Fibroblast of skin of left biceps (primary cell): ENCODE measurements around the gene PDYN.
"Not testable (repeated sequence)": the region's sequence is repeated elsewhere in the genome, so short reads cannot be mapped to it uniquely, and the experiment has no call there.

Experiments
- DNase-seq, 2 experiments: peaks; one replicate each; pipeline ENCODE4 v3.0.0-alpha.2; 2013; ENCODE audit warnings: low read depth in 2 of 2

Gene PDYN

DNA sequence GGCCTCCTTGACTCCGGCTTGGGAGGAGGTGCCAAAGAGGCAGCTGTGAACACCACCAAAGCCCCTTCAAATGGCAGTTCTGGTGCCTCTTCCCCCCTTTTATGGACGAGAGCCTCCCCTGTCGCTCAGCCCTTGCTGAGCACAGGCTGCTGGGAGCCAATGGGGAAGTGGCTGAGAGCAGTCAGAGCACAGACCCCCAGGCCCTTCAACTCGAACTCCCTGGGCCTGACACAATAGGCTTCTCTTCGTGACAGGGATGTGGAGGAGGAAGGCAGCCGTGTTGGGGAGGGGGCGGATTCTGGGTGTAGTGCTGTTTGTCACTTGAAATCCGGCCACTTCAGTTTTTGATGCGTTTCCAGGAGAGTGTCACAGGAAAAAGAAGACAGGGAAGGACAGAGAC is at the start of gene PDYN:
TSS of gene PDYN (minus strand) at position 73 of the 400 bp plus-strand sequence. CDS start 10,974 bp downstream, outside the sequence.
- no peak for DNase-seq

DNA sequence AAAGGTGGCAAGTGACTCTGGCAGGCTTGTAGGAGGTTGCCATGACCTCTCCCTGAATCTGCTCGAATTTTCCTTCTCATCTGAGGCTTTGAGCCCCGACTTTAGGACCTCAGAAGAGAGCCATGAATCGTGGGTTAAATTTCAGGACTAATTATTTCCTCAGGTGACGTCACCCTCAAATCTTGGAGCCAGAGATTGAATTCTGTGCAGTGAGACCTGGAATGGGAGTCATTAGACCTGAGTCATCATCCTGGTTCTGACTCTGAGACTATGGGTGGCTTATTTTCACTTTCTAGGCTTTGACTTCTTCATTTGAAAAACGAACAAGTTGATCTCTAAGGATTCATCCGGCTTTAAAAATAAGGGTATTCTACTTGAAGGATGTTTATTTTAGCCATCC is 48.5 kb upstream of the PDYN start:
- peak; percentile 3 for DNase-seq

DNA sequence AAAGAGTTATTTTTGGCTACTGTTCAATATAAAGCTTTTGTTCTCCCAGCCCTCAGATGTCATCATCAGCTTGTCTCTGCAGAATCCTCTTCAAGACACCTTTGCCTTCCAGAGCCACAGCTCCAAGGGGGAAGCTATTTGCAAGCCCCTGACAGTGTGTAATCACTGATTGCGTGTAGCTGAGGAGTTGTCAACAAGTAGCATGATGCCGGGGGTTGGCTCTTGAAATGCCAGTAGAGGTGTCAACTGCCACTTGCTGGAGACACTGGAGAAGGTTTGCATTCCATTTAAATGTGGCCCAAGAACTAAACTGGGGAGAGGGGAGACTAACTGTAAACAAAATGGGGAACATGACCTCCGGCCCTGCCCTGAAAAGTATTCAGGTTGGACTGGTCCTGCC is 44.3 kb upstream of the PDYN start:
- DNase-seq = no peak

DNA sequence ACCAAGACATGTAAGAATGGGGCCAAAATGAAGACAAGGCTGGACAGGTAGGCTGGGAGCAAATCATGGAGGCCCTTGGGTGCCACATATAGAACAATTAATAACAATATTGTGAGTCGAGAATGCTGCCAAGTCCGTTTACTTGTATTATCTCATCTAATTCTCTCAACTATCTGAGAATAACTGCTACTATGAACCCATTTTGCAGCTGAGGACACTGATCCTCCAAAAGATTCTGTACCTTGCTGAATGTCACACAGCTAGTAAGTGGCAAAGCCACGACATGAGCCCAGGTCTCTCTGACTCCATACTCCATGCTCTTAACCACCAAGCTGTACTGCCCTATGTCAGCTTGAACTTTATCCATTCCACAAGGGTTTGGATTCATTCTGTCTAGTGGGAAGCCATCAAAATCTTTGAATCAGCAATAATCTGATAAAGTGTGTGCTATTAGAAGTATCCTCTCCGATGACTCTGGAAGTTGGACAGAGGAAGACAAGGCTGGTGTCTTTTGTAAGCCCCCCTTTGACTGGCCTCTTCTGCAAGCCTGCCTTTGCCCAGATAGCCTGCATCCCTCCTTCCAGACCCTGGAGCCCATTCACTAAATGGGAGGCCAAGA is 43.5 kb upstream of the PDYN start:
- no peak for DNase-seq

DNA sequence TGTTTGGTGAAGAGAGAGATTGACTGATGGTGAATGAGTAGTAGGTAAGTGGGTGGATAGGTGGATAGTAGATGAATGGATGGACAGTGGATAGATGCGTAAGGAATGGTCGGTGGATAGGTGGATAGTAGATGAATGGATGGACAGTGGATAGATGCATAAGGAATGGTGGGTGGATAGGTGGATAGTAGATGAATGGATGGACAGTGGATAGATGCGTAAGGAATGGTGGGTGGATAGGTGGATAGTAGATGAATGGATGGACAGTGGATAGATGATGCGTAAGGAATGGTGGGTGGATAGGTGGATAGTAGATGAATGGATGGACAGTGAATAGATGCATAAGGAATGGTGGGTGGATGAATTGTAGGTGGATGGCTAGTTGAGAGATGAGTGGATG is 42.5 kb upstream of the PDYN start:
- DNase-seq = not testable (repeated sequence)

DNA sequence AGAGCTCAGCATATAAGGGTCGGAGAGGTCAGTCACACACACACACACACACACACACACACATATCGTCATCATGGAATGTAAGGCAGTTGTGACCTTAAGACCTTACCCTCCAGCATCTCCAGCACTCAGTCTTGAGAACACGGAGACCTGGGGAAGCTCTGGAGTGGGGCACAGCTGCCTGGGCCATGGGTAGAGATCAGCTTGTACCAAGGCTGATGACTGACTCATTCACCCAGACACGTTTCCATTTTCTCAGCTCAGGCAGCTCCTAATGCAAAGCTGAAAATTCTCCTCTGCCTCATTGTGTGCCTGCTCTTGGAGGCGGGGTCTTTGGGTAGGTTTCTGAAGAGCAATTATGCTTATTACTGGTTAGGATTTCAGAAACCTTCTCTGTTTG is 38.3 kb upstream of the PDYN start:
- no peak for DNase-seq

DNA sequence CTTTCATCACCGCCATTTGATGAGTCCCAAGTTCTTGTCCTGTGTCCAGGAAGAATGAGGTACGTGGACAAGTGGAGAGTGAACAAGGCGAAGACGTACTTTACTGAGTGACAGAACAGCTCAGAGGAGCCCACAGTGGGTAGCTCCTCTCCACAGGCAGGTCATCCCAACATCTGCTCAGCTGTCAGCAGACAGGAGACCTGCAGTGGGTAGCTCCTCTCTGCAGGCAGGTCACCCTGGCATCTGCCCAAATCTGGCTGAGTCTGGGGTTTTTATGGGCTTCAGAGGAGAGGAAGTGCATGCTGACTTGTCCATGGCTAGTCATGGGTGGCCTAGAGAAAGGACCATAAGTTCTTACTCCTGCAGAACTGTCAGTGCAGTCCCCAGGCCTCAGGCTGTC is 32.7 kb upstream of the PDYN start:
- no peak for DNase-seq

DNA sequence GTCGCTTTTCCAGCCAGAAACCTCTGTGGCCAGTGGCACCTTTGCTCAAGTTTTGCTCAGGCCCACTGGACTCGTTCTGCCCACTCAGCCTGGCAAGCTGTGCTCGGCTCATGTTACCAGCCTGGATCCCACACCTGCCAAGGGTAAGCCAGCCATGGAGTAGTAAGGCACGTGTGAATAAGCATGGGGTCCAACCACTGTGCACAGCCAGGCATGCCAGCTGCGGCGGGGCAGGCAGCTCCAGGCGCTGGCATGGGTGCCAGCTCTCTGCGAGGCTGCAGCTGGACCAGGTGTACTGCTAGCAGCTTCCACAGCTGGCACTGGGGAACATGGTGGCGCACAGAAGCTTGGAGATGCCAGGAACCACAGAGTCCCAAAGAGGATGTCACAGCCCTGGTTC is 32.1 kb upstream of the PDYN start:
- DNase-seq = no peak

DNA sequence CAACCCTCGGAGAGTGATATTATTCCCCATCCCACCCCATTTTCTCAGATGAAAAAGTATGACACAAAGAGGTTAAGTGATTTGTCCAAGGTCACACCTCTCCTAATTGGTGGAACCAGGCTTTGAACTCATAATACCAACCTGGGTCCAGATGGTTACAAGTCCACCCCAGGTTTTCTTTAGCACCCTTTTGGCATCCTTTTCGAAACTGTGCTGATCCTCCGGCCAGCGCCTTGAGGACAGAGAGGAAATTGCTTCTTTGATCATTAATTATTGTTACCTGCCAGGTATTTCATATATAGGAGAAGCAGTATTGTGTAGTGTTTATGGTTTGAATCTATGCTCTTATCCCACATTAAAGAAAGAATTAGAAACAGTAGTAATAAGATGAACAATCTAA is 29.3 kb upstream of the PDYN start:
- no peak for DNase-seq

DNA sequence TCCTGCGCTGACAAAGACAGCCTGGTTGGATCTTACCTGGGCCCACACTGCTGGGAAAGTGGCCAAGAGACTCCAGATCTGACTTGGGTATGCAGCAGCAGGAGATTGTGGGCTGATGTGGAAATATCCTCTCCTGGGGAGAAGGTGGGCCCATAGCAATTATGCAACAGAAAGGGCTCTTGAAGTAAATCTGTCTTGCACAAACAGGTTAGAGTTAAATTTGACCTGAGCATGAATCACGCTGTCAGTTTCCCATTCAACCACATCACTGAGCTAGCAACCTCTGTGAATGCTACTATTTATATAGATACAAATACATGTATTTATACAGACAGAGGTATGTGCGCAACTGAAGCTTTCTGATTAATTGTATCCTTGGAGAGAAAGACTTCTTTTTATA is 28.3 kb upstream of the PDYN start:
- DNase-seq = no peak

DNA sequence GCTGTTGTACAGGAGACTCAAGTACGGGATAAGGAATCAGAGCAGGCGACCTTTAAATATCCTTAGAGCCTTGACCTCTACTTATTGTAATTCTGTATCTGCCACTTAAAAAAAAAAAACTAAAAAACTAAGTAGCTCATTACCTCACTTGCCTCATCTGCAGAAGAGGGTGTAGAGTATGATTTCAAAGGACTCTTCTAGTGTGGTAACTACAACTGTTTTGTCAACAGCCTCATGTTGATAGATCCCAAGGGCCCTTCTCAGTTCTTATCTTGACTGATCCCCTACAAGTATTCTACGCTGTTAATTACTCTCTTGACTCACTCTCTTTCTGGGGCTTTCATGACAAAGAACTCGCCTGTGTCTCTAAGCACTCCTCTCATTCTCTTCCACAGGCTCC is 16.7 kb upstream of the PDYN start:
- no peak for DNase-seq

DNA sequence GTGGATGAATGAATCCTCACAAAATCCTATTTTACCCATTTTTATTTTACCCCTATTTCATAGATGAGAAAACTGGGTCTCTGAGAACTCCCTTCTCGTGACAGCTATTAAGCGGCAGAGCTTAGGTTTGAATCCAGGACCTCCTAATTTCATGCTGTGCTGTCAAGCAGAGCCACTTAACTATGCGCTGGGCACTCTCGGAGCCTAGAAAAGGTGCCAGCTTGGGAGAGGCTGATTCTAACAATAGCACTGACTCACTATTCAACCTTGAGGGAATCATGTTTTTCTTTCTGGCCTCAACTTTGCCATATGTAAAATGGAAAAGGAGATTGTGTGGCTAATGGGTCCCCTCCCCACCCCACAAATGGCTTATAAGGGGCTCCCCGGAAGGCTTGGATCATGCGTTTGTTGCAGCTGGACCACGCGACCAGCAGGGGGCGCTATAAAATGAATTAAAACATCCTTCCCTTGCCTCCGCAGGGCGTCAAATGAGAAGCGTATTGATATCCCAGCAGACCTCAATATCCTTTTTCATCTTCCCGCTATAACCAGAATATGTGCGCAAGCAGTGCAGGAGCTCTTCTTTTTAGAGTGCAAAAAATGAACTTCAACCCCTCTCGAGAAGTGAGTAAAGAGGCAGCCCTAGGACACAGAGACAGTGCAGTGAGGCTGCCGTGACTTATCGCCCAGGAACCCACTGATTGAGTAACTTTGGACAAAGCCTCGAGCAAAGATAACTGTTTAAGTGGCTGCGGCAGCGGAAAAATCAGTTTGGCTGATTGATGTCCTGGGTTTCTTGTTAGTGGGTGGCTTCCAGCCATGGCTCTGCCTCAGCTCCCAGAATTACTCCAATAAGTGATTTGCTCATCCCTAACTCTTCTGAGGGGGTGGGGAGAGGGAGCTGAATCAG is 12.8 kb upstream of the PDYN start:
- peak in 1 of 2 experiments; percentile 3 for DNase-seq

DNA sequence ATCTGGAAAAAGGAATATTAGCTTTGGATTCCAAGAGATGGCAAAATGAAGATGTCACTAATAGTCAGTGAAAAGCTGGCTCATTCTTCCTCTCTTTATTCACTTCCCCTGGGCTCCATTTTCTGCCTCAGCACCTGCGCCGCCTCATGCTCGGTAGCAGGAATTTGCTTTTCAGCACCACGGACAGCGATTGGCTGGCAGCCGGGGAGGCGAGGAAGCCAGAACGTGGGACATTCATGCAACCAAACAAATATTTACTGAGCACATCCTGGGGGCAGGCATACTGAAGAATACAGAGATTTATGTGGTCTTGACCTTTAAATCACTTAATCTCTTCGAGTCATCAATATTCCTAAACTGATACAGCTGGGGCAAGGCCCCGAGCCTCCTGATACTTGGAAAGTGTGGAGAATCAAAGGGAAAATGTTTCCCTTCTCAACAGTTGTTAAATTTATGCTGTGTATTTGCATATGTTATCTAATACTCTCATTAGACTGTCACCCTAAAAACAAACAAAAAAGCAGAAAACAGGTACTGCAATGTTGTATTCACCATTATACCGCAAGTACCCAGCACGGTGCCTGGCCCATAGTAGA is 12.1 kb upstream of the PDYN start:
- peak in 1 of 2 experiments; percentile 18 for DNase-seq

DNA sequence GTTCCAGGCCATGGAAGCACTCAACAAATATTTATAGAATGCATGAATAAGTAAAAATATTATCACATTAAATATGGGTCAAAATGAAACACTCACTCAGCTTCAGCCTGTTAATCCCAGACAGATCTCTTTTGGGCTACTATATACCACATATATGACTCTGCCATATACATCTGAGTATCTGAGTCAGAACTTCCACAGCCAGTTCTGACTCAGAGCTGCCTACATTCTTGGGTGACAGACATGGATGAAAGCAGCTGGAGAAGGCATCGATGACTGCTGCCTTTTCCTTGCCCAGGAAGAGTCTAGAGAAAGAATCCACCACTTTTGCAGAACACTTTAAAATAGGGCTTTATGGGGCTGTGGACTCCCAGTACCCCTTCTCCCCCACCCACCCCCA is 11.5 kb upstream of the PDYN start:
- no peak for DNase-seq

DNA sequence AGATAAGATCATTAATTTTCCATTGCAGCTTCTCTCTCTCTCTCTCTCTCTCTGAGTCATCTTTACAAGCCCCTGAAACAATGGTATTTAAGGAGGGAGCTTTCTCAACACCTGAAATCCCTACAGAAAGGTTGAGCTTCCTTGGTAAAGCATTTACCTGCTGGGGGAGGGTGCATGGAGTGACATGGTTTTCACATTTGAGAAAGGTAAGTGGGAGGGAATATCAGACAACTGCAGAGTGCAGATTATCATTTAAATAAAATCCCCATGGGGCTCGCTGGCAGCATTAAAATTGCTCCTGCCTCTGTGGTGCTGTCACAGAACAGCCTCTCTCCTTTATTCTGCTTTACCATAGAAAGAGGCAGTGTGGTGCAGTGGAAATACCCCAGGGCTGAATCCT is 10.3 kb upstream of the PDYN start:
- no peak for DNase-seq

DNA sequence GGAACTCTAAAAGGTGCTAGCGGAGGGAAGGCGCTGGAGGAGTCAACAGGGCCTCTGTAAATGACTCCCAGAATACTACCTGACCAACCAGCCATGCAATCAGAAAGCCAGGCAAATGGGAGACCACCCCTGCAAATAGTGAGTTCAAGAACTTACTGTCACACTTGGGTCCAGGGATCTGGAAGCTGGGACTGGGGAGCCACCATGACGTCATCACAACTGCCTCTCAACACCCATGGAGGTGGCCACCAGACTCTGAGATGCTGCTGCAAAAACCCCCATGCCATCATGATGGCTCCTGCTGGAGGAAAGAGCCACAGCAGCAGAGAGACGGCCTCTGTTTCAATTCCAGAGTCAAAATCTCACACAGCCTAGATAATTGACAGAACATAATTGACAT is 8.5 kb upstream of the PDYN start:
- no peak for DNase-seq

DNA sequence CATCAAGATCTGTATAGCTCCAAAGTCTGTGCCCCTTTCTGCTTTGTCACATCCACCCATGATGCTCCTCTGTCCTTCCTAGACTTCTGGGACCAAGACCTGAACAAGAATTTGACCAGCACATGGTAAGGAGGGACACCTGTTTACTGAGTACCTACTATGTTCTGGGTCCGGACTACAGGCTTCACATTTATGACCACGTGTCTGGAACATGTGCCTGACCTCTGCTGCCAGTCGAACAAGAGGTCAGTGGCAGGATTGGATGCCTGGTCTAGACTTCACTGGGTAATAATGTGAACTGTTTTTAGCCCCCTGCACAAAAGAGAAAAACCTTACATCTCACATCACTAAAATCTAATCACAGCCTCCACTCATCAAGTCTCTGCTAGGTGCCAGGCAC is 7.3 kb upstream of the PDYN start:
- no peak for DNase-seq

DNA sequence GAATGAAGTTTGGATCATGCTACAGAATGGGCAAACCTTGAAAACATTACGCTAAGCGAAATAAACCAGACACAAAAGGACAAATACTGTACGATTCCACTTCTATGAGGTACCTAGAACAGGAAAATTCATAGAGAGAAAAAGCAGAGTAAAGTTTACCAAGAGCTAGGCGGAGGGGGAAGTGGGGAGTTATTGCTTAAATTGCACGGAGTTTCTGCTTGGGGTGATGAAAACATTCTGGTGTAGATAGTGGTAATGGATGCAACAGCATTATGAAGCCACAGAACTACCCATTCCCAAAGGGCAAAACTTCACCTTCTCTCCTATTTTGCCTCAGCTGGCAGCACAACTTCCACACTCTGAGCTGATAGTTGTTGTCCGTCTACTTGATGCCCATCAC is 6.4 kb upstream of the PDYN start:
- DNase-seq = no peak

DNA sequence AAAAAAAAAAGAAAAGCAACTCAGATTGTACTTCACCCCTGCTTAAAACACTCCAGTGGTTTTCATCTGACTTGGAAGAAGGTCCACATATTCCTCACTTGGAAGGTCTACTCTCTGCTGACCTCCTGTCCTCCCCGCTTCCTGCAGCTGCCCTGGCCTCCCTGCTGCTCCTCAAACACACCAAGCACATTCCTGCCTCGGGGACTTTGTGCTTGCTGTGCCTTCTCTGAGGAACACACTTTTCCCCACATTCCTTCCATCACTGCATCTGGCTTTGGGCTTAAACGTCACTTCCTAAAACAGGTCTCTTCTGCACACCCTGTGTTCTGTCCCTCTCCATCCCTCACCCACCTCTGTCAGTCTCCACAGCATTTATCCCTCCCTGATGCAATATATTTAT is 4.9 kb upstream of the PDYN start:
- DNase-seq = no peak

DNA sequence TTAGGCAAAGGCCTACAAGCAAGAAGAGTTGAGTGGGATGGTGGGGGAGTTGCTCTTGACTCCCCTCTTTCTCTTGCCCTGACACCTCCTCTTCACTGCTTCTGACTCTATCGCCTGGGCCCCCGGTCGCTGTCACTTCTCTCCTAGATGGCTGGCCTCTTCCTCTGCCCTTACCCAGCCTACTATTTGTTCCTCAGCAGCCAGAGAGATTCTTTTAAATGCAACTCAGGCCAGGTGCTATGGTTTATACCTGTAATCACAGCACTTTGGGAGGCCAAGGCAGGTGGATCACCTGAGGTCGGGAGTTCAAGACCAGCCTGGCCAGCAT is 4.3 kb upstream of the PDYN start:
- no peak for DNase-seq

DNA sequence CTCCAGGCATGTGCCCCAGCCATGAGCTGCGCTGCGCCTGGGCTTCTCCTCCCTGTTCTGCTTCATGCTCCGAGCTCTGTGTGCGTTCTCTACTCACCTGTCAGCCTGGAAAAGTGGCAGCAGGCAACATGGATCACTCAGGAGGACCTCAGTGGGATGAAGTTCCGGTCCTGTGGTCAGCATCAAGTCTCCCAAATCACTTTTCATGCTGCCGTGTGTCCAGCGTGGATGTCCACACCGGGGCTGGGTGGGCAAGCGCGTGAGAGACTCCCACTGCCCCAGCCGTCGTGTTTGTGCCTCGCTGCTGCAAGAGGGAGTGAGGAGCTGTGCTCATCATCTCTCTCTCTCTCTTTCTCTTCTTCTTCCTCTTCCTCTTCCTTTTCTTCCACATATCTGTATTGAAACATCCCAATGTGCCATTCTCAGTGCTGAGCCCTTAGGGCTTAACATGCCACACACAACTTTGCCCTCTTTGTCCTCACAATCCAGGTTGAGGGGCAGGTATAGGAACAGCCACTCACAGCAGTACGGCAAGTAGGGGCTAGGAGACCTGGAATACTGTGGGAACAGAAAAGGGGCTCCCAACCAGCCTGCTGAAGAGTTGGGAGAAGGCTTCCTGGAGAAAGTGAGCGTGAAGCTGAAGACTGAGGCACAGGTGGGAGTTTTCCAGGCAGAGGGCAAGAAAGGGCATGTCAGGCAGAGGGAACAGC is 3.8 kb upstream of the PDYN start:
- no peak for DNase-seq

DNA sequence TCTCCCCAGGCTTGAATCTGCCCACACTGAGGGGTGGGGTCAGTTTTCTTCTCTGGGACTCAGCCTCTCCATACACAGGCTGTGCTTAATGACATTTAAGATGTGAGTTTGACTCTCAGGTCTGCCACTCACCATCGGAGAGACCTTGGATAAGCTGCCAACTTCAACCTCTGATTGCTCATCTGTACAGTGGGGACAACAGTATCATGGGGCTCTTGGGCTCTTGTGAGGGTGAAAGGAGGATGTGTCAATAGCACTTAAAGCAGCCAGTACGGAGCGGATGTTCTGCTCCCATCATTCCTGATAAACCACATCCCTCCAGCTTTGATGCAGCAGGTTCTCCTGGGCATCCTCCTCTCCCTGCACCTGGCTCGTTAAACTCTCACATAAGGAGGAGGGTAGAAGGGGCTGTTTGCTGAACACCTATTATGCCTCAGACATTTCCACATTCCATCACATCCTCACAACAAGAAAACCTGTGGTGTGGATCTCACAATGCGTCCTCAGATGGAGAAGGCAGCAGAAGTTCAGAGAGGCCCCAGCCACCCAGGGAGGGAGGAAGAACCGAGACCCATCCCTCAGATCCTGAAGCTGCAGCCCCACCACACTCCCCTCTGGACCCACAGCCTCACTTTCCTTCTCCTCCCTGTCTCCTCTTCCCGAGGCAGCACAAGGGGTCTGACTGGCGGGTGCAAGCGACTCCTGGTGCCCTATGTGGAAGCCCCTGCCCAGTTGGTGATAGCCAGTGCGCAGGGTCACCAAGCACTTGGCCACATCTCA is 1.9 kb upstream of the PDYN start:
- DNase-seq = no peak
